NCI-H146 treated with DMSO at 0.1 percent for 48 hours (cell line): ENCODE results near the gene EHD1.
A peak's percentile ranks its signal among the peaks of the same experiment; 100 is the strongest.

ENCODE experiments used
- DNase-seq: peaks from one replicate; lab custom pipeline; 2025; ENCODE audit not compliant: unreplicated experiment; lab: John Stamatoyannopoulos, UW

EHD1 gene

DNA sequence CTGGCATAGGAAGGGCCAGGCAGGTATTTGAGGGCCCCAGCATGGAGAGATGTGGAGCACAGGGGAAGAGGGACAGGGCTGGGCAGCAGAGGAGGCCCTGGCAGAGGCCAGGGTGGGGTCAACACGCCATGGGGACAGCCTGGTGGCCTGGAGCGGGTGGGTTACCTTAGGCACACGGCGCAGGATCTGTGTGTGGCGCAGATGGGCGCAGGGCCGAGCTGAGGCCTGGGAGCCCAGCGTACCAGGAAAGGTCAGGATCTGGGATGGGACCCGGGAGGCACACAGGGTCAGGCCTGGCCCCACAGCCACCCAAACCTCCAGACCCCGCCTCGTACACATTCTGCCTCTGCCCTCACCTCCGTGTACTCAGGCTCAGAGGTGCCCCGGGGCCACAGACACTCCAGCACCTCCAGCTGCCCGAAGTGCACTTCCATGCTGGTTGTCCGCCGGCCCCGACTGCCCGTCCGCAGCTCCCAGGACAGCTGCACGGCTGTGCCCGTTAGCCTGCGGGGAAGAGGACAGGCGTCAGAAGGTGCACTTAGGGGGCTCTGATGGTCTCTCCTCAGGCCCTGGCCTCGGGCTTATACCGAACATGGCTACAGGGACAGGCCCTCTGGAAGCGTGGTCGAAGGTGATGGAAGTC is 32.2 kb upstream of the EHD1 start:
- DNase-seq: no peak

DNA sequence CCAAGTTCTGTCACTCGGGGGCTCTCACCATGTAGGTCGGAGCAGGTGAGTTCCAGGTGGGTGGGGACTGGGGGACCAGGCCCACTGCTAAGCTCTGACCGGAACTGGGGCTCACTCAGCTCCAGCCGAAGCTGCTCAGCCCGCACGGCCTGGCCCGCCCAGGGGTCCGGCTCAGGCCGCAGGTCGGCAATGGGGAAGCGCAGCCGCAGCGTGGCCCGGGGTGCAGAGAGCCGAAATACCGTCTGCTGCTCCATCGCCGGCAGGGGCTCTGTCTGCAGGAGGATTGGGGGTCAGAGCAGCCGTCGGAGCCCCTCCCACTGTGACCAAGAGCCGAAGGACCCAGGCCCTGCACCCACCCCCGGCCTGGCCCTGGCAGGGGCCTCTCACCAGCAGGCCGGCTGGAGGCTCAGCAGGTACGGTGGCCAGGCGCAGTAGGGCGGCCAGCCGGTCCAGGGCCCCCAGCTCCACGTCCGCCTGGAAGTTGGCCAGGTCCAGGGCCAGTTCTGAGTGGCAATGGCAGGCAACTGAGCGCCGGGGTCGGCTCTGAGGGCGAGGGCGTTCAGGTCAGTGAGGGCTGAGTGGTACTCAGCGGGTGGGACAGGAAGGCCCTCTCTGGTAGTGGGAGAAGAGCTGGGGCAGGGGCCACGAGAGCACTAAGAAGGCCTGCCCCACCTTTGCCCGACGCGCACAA is 31.4 kb upstream of the EHD1 start:
- no peak for DNase-seq

DNA sequence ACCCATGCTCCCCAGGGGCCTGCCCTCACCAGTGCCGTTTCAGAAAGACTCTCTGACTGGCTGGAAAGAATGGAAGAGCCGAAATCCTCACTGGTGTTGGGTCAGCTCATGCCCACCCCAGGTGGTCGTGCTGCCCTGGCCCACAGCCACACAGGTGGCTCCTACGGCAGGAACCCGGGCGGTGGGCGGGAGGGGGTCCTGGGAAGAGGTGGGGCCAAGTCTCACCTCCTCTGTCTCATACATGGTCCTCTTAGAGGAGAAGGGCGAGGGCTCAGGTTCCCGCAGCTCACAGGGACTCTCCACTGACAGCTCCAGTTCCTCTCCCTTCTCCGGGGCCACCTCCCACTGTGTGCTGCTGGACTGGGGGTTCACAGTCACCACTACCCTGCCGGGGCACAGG is 30.3 kb upstream of the EHD1 start:
- DNase-seq: no peak

DNA sequence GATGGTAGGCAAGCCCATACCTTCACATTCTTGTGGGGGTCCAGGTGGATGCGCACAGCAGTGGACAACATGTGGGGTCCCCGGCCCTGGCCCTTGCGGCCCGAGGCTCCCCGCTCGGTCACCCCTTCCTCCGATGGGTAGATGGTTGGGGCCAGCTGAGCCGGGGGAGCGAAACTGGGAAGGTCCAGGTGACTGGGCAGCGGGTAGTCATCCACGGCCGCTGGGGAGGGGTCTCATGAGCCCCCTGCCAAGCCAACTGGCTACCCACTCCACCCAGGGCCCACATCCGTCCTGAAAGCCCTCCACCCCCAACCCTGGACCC is 27.9 kb upstream of the EHD1 start:
- no peak for DNase-seq

DNA sequence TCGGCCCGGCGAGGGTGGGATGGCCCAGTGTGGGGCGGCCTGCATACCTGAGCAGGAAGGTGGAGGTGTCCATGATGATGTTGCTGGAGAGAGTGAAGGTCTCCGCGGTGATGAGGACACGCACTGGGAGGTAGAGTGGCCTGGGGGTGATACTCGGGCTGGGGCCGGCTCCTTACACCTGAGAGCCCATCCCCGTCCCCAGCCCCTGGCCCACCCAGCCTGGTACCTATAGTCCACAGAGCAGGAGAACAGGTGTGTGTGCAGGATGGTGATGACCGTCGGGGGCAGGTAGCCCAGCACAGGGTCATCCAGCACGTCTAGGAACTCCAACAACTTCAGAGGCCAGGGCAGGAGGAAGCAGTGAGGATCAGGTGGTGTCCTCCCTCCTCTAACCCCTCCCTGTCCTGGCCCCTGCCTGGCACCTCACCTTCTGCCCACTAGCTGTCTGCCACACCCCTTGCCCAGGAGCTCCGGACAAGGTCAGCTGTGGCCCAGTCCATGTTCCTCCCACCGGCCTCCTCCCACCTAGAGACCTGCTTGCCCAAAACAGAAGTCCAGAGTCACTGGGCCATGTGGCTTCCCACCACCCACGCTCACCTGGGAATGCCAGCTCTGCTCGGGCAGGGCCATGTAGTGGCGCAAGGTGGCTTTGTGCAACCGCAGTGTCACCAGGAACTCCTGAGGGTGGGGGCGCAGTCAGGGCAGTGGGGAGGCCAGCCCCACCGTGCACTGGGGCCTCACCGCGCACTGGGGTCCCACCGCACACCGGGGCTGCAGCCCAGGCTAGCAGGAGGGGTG is 27.3 kb upstream of the EHD1 start:
- DNase-seq: no peak

DNA sequence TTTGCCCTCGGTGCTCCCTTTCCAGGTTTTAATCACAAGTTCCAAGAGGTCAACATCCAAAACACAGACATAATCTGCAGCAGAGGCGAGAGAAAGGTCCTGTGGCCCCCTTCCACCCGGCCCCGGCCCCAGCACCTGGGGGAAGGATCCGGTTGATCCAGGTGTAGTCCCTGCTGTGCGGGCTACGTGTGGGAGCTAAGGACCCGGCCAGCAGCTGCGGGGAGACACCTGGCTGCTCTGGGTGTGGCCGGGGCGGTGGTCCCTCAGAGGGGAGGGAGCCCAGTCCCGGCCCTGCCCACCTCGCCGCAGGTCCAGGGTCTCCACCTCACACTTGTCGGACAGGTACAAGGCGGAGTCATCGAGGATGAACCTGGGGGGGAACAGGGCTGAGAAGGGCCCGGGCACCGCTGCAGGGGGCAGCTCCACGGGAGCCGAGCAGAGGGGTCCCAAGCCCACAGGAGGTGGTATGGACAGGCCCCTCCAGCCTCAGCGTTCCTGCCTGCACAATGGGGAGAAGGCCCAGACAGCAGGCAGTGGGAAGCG is 24.9 kb upstream of the EHD1 start:
- DNase-seq: no peak

DNA sequence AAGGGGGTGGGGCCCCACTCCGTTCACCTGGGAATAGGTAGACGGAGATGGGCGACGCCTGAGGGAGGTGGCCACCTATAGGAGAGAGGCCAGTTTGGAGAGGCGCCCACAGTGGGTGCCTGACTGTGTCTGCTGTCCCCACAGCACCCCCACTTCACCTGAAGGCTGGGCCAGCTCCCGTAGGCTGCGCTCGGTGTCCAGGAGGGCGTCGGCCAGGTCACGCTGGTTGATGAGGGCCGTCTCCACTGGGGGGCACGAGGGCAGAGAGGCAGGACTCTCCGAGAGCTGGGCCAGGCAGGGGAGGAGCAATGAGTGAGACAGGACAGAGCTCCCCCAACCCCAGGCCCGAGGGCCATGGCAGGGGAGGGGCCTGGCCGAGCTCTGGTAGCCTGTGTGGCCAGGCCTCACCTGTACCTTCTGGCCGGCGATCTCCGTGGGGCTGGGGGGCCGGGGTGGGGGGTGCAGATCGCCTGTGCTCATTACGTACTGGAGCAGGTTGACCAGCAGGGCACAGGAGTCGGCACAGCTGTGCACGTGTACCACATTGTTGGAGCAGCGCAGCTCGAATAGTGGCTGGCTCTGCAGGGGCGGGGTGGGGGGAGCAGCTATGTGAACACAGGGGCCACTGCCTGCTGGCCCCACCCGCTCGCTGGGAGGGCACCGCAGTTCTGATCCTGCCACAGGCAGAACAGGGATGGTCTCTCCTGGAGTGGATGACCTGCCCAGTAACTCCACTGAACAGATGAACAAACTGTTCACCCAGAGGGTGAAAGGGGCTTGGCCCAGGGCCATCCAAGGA is 23.9 kb upstream of the EHD1 start:
- no peak for DNase-seq

DNA sequence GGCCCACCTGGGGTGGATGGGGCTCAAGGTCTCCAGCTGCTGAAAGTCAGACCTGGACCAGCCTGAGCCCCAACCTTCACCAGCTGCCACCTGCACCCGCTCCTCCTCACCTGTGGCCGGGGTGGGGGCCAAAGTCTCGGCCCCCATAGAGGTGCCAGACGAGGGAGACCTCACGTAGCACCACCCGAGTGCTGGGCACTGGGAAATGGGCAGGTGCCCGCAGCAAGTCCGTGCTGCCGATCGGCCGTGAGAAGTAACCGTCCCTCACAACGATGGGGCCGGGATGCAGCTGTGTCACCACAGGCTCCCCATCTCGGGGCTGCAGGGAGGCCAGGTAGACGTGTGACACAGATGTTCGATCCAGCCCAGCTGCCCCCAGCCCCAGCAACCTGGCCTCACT is 22.4 kb upstream of the EHD1 start:
- no peak for DNase-seq

DNA sequence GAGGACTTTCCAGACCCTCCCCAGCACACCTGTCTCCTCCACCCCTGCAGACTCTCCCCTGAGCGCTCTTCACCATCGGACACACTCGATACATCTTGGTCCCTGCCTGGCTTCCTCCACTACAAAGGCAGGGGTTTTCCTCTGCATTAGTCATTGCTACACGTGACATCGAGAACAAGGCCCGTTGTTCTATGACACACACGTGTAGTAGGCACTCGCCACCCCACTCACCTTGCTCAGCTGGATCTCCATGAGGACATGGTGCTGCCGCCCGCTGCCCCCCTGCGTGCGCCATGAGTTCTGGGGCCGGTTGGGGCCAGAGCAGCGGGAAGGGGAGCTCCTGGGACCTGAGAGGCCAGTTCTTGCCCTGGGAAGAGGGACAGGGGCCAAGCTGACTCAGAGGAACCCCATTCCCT is 21.9 kb upstream of the EHD1 start:
- DNase-seq: no peak

DNA sequence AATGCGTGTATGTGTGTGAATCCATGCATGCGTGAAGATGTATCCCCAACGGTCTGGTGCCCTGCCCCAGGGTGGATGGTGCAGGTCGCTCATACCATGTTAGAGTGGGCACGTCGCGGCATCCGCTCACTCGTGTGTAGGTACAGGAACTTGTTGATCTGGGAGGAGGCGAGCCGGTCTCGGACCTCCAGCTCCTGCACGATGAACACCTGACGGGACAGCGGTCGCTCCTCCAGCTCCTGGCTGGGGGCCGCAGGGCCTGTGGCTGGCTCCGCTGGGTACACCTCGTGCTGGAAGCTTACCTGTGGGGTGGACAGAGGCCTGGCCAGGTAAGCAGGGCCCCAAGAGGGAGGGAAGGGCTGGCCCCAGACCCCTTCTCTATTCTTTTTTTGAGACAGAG is 20.1 kb upstream of the EHD1 start:
- no peak for DNase-seq

DNA sequence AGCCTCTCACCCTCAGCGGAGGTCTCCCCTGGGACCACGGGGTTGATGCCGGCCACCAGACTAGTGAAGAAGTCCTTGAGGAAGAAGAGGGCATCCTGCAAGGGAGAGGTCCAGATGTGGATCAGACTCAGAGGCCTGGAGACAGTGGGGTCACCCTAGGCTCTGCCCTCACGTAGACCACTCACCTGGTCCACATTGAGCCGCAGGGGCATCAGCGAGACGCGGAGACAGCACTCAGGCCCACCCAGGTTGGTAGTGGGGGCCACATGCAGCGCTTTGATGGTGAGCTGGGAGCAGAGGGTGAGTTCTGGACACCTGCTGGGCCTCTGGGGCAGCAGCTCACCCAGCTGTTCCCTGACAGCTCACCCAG is 19.6 kb upstream of the EHD1 start:
- no peak for DNase-seq

DNA sequence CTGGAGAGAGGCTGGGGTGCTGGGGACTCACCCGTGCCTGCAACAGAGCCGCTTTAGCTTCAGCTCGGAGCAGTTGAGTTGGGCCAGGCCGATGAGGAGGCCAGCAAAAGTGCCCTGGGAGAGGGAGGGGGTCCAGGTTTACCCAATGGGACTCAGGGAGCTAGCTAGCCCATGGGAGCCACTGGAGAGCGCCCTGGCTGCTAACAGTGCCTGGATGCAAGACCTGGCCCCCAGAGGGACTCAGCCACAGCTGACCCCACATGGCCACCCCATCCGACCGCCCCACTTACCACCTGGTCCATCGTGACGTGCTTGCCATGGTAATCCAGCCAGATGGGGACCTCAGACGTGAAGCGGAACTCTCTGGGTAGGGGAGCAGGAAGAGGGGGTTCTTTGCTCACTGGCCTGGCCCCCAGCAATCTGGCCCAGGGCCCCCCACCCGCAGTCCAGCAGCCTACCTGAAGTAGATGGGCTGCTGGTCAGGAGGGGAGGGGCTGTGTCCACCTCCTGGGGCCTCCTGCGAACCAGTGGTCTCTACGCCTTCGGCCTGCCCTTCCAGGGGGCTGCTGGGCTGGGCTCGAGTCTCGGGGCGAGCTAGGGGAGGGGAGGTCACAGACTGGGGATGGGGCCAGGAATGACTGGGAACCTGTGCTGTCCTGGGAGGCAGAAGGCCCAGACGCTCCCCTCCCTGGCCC is 19.1 kb upstream of the EHD1 start:
- DNase-seq: no peak

DNA sequence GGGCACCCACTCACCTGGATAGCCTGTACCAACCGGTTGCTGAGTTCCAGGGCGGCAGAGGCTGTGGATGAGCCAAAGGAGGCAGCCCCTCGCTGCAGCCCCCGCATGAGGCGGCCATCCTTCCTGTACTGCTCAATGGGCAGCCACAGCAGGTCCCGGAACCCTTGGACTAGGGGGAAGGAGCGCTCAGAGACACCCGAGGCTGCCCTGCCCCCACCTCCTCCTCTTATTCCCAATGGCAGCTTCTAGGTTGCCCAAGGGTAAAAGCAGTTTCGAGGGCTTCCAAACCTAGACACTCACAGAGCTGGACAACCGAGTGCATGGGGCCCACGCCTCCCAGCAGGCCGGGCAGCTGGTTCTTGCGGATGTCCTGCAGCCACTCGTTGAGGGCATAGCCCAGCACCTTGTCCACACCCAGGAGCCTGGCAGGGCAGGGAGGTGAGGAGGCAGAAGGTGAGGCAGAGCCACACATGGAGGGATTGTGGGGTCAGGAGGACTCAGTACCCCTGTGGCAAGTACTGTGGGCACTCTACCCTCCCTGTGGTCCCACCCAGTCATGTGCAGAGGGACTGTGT is 18.1 kb upstream of the EHD1 start:
- no peak for DNase-seq

DNA sequence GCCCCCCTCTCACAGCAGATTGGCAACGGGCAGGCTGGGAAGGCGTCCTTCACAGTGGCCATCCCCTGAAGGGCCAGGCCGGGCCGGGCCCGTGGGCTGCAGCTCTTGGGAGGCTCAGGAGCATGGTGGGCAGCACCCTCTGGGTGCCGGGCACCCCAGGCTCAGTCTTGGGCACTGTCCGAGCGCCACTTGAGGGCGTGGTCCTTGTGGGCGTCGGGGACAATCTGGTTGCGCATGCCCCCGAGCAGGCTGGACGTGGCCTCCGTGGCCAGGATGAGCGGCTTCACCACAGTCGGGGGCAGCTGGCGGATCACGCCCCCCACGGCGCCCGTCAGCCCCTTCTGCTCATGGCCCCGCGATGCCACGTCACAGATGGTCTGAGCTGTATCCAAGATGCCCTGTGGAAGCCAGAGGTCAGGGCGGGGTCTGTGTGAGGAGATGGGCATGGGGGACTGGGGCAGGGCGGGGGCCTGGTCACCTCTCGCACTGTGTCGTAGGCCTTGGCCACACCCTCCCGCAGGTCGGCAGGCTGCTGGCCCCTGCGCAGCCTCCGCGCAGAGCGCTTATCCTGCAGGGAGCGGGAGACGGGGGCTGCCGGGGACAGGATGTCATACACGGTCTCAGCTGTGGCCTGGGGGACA is 16.5 kb upstream of the EHD1 start:
- no peak for DNase-seq

DNA sequence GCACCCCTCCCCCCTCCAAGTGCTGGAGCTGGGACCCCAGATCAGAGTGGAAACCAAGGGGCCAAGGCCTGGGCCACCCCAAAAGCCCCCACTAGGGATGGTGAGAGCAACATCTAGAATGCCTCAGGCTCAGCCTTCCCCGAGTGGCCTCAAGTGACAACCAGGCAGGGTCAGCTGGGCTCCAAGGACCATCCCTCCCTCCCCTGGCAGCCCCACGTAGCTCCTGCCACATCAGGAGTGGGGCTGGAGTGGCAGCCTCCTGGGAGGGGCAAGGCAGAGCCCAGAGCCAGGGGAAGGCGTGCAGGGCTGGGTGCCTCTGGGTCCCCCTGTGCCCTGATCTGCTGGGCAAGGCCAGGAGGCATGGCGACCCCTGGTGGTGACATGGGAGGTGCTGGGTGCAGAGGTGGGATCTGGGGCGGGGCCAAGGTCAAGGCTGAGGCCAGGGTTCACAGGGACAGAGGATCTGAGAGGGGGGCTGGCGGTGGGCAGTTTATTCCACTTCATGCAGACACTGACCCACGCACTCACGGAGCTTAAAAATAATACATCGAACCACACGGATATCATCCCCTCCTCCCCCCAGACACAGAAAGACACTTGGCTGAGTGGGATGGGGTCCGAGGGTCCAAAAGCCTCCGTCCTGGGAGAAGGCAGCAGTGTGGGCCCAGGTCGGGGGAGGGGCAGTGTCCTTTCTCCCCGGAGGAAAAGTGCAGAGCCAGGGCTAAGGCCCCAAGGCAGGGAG is 15.8 kb upstream of the EHD1 start:
- peak; percentile 32 for DNase-seq

DNA sequence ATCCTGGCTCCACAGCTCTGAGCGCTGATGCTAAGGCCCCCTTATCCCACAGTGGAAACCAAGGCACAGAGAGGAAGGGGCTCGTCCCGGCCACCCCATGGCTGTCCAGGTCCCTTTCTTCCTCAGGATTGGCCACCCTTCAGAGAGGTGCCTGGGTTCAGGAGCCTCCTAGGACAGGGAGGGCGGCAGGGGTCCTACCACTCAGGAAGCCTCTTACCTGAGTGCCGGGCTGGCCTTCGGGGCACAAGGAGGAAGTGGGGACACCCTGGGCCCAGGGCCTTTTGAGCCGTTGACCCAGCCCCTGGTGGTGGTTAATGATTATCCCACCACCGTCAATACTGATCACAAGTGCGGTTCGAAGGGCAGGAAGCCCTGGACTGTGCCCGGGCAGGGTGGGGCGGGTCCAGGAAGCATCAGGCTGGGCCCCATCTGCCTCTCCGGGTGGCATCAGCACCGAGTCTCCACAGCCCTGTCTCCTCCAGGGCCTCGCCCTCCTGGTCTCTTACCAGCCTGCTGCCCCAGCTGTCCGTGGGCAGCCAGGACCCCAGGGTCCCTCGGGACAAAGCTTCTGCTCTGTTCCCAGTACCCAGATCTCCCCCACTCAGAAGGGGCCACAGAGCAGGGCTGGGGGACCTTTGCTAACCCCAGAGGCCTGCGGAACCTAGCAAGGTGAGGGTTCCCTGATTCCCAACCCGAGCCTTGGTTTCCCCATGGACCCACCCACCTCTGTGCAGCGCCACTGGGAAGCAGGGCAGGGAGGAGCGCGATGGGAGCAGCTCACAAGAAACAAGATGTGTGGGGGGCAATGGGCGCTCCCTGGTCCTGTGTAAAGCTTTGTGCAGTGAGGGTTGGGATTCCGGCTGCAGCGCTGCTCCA is 15.0 kb upstream of the EHD1 start:
- DNase-seq: no peak

DNA sequence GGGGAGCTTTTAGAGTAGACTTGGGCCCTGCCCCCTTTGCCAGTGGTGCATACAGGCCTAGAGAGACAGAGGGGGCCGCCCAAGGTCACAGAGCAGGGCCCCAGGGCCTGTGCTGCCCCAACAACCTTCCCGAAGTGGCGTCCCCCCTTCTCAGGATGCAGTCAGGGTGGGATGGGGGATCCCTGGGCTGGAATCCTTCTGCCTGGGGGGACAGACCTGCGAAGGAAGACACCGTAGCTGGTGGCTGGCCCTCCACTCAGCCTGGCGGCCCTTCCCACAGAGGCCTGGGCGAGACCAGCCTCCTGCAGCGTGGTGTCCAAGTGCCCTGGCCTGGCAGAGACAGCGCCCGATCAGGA is 14.4 kb upstream of the EHD1 start:
- DNase-seq: no peak

DNA sequence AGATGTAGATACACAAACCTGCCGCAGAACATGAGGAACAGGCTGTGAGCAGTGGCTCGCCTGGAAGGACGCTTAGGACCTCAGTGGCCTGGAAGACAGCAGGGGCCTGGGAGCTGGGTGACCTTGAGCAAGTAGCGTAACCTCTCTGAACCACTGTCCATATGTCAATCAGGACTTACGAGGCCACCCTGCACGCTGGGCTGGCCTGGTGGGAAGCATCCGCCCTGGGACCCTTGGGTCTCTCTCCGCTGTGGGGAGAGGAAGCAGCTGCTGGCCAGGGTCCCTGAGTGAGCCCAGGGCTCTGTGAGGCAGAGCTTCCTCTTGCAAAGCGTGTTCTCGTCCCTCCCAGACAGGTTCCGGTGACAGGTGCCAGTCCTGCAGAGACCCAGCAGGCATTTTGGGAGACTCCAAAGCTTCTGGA is 14.0 kb upstream of the EHD1 start:
- no peak for DNase-seq
